GM19324 (cell line): ENCODE results near the gene COMMD1.

Experiments
- ATAC-seq: cut with Tn5 transposase; IDR thresholded peaks from one replicate; pipeline ENCODE4 v1.9.1; 2021; ENCODE audit warnings: mild to moderate bottlenecking, moderate library complexity; ENCODE audit not compliant: unreplicated experiment, low FRiP score

The COMMD1 gene

DNA sequence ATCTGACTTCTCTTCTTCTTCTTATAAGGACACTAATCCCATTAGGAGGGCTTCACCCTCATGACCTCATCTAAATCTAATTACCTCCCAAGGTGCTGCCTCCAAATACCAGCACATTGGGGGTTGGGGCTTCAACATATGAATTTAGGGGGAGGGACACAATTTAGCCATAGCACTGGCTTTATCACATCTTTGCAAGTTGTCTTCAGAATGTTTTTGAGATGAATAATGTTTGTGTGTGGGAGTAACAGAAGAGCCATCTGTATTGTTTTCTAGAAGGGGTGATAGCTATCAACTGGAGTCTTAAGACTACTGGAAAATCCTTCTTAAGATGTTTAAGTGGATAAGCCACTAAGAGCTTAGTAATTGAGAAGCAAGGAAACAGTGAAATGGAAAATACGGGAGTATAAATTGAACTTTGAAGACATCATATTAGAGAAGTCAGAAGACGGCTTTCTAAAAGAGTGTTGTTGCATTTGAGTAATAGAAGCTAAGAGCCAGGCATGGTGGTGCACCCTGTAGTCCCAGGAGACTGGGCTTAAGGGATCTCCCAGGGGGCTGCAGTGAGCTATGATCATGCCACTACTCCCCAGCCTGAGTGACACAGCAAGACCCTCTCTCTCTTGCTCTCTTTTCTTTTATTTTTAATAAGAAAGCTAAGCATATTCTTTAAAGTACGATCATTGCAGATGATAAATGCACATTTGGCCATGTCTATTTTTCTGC lies 257.8 kb downstream of the COMMD1 start:
- ATAC-seq, result no peak

DNA sequence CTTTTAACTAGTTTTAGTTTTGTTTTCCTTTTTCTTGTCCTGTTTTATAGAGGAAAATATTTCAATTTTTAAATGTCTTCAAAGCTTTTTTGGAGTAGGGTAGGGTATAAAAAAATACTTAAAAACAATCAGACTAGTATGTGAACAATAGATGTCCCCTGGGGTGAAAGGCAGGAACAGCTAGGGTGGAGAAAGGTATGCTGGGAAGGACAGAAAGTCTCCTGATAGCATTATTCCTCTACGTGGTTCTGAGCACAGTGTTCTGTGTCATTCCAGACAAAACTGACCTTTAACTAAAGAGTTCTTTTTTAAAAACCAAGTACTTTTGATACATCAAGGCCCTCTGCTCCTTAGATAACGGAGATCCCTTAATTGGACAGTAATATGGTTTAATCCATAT lies 258.4 kb downstream of the COMMD1 start:
- no peak for ATAC-seq

- ATAC-seq, result no peak
These were observed 270.3 kb downstream of the COMMD1 start for GRCh38 chr2:62175728-62176127.

- ATAC-seq, result no peak
These were observed 271.3 kb downstream of the COMMD1 start for GRCh38 chr2:62176801-62177200.

- ATAC-seq, result no peak
These were observed 272.0 kb downstream of the COMMD1 start for GRCh38 chr2:62177392-62178049.

DNA sequence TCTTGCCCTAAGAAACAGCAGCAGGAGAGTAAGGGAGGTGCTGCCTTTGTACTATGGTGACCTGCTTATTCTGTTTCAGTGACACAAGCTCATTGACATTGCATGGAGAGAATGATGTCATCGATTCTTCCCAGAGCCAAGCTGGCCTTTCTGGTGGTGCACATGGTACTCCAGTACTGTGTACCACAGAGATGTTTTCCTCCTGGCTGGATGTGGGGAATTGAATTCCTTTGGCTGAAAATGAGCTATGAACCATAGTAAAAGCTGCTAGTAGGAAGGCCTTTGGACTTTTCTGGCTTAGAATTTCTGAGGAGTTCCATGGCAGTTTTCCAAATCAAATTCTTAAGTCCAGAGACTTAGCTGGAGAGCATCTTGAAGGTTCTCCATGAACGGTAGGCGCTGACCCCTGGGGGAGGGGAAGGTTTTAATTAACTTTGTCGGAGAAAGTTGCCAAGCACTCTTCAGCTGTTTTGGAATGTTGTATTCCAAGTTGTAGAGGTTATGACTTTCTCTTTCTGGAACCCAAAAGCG lies 273.3 kb downstream of the COMMD1 start:
- ATAC-seq, result no peak

DNA sequence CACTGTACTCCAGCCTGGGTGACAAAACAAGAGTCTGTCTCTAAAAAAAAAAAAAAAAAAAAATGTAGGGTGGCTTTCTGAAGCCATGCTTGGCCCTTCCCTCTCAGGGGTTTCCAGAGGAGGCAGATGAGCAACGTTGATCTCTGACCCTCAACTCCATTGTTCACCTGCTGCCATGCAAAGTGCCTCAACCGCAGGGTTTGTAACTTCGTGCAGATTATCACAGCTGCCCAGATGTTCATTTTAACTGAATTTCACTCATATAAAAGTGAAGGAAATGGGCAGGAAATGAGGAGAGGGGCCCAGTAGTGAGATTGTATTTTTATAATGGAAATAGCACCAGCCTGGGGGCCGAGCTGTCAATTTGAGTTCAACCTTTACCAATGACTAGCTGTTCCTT lies 275.5 kb downstream of the COMMD1 start:
- ATAC-seq, result no peak

GRCh38 chr2:62181843-62182242 lies 276.4 kb downstream of the COMMD1 start:
- ATAC-seq, result no peak

- no peak for ATAC-seq
These were observed 279.2 kb downstream of the COMMD1 start for GRCh38 chr2:62184512-62185230.
